ENCODE data around the gene SCG5. TPM values are rescaled to one million over a fixed set of nuclear protein-coding genes. Genes with fewer than 3 reads are reported as not detected.

SCG5 gene
- total and polyA plus RNA-seq, 2 donors (not counting 3 experiments of a cell fraction or from before 2014, with no cell fraction given): 3.3 to 3.9 TPM

DNA sequence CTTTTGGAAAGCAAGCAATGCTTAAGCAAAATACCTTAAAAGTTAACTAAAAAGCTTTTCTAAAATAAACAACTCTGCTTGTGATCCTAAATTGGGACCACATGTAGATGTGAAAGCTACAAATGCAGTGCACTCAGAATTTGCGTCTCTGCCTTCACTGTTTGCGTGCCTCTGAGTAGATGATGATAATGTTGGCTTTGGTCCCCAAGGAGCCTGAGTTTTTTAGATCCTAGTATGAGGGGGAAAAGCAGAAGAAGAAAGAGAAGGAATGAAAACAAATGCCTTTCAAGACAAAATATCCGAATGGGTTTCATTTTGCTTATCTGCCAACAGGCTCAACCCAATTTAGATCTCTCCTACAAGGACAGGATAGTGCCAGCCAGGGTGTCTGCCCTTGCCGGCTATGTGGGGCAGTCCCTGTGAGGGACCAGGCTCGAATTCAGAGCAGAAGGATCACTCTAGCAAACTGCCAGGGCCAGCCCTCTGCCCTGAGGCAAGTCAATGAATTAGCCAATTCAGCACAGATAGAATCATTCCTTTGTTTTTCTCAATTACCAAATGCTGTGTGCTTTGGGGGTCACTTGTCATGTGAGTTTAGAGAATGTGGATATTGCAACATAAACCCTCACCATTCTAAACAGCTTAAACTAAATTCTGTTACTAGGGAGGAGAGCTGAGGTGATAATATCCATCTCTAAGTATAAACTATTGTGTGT is 28.5 kb downstream of the SCG5 start:
- peaks cover 0 to 4% of the 10 kb centered on the region in 2 experiments for H3K36me3 ChIP-seq (ENCODE audit: control insufficient read depth in 2 of 2, extremely low read depth in 1 of 2, insufficient read depth in 2 of 2, low read length in 2 of 2)
- TF ChIP-seq GATA2 (IDR thresholded peaks at IDR 0.05; ENCODE audit: insufficient read depth, insufficient read length, low read depth, low read length) (no peak), JUN (IDR thresholded peaks at IDR 0.05; ENCODE audit: borderline replicate concordance, insufficient read depth, insufficient read length, low read depth) (no peak), POLR2AphosphoS5 (IDR thresholded peaks at IDR 0.05; ENCODE audit: insufficient read depth, low read depth, low read length) (no peak), EZH2 (IDR thresholded peaks at IDR 0.05; ENCODE audit: borderline replicate concordance, low read depth, low read length, severe bottlenecking) (no peak), POLR2A (IDR thresholded peaks at IDR 0.05; ENCODE audit: low read depth, low read length) (no peak), MYC (IDR thresholded peaks at IDR 0.05; ENCODE audit: low read depth, low read length) (no peak)
- no peaks in the 10 kb centered on the region for H3K79me2 ChIP-seq (ENCODE audit: control insufficient read depth, insufficient read depth, low read length)
- ChIA-PET CTCF (interaction anchor here (0.8 to 2.6 kb wide), 11 partner anchors 7 to 325 kb away, joined by 3 to 13 read pairs (median 4); no protein-coding TSS in a partner anchor), POLR2A (interaction anchor here (0.7 kb wide), 1 partner anchor 16 kb away, joined by 4 read pairs; no protein-coding TSS in a partner anchor)
- no peak overlapping the region for H3K9ac ChIP-seq (replicated peaks; ENCODE audit: extremely low read depth, insufficient read depth, low read length)
- no TSS peak for BruUV-seq (replicated peaks)
- no peaks in the 10 kb centered on the region for H3K9me1 ChIP-seq (replicated peaks; ENCODE audit: control insufficient read depth, extremely low read depth, insufficient read depth, low read length)
- H2AFZ ChIP-seq (ENCODE audit: low read depth, low read length): no peak overlapping the region
- FAIRE-seq (no peak), DNase-seq (ENCODE audit: low read depth, low spot score) (no peak)
- no peaks in the 10 kb centered on the region for H3K9me3 ChIP-seq (replicated peaks; ENCODE audit: control insufficient read depth, insufficient read depth, low read length)
- dilution Hi-C loops (cut with MboI; ENCODE audit: extremely low pct_ligation_motif_present, low sequenced_read_pairs) (no loop called here), intact Hi-C loops (cut with micrococcal nuclease) (loop anchor here (10.0 kb wide), 1 partner anchor 65 kb away; no protein-coding TSS in a partner anchor)
- H3K4me3 ChIP-seq (replicated peaks in 1 of 3; ENCODE audit: insufficient read depth in 1 of 3, low read depth in 1 of 3, low read length in 3 of 3): no peak overlapping the region
- no peak overlapping the region for H3K27ac ChIP-seq (ENCODE audit: insufficient read depth, low read depth, low read length)
- no peaks in the 10 kb centered on the region for H3K27me3 ChIP-seq (ENCODE audit: control insufficient read depth in 2 of 2, insufficient read depth in 2 of 2, low read length in 2 of 2)
- no peaks in the 10 kb centered on the region for H4K20me1 ChIP-seq (replicated peaks; ENCODE audit: control insufficient read depth, extremely low read depth, insufficient read depth, low read length)
- H3K4me2 ChIP-seq (ENCODE audit: insufficient read depth, low read length): no peak overlapping the region
- no peaks in the 10 kb centered on the region for H3K4me1 ChIP-seq (ENCODE audit: control insufficient read depth, extremely low read depth, insufficient read depth, low read length)

DNA sequence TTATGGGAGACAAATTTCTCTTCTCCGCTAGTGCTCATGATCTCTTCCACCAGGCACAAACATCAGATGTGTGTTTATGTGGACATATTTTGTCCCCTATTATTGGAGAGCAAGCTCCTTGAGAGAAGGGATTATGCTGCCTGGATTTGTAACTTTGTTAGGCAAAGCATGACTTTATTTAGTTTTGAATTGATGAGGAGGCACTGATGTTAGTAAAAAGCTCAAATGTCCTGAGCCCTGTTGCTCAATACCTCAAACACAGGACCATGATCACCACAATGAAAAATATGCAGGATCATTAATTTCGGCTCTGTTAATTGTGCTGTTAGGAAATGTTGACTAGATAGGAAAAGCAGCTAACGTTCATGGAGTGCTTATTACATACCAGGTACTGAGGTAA is 29.1 kb downstream of the SCG5 start:
- no peak overlapping the region for H3K27ac ChIP-seq (ENCODE audit: insufficient read depth, low read depth, low read length)
- no peaks in the 10 kb centered on the region for H3K4me1 ChIP-seq (ENCODE audit: control insufficient read depth, extremely low read depth, insufficient read depth, low read length)
- no peaks in the 10 kb centered on the region for H3K27me3 ChIP-seq (ENCODE audit: control insufficient read depth in 2 of 2, insufficient read depth in 2 of 2, low read length in 2 of 2)
- no peak for DNase-seq (ENCODE audit: low read depth, low spot score)
- dilution Hi-C loops (cut with MboI; ENCODE audit: extremely low pct_ligation_motif_present, low sequenced_read_pairs) (no loop called here), intact Hi-C loops (cut with micrococcal nuclease) (loop anchor here (10.0 kb wide), 1 partner anchor 64 kb away; no protein-coding TSS in a partner anchor)
- ChIA-PET POLR2A (no interaction called here), CTCF (interaction anchor here (0.8 to 2.6 kb wide), 6 partner anchors 8 to 323 kb away, joined by 3 to 11 read pairs (median 5); no protein-coding TSS in a partner anchor)
- H4K20me1 ChIP-seq (replicated peaks; ENCODE audit: control insufficient read depth, extremely low read depth, insufficient read depth, low read length): no peaks in the 10 kb centered on the region
- BruUV-seq (replicated peaks): no TSS peak
- H3K4me3 ChIP-seq (replicated peaks in 1 of 3; ENCODE audit: insufficient read depth in 1 of 3, low read depth in 1 of 3, low read length in 3 of 3): no peak overlapping the region
- H3K9ac ChIP-seq (replicated peaks; ENCODE audit: extremely low read depth, insufficient read depth, low read length): no peak overlapping the region
- H3K9me1 ChIP-seq (replicated peaks; ENCODE audit: control insufficient read depth, extremely low read depth, insufficient read depth, low read length): no peaks in the 10 kb centered on the region
- H3K36me3 ChIP-seq (ENCODE audit: control insufficient read depth in 2 of 2, extremely low read depth in 1 of 2, insufficient read depth in 2 of 2, low read length in 2 of 2): peaks cover 0 to 4% of the 10 kb centered on the region in 2 experiments
- no peak for FAIRE-seq
- TF ChIP-seq, protein P1, sequence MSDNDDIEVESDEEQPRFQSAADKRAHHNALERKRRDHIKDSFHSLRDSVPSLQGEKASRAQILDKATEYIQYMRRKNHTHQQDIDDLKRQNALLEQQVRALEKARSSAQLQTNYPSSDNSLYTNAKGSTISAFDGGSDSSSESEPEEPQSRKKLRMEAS (IDR thresholded peaks at IDR 0.05; ENCODE audit: insufficient read depth, insufficient read length): no peak
- TF ChIP-seq FOS (IDR thresholded peaks at IDR 0.05; ENCODE audit: borderline replicate concordance, insufficient read depth, low read length): no peak
- no peak for TF ChIP-seq POLR2AphosphoS5 (IDR thresholded peaks at IDR 0.05; ENCODE audit: insufficient read depth, low read depth, low read length)
- no peak for TF ChIP-seq MYC (IDR thresholded peaks at IDR 0.05; ENCODE audit: low read depth, low read length)
- no peak for TF ChIP-seq JUN (IDR thresholded peaks at IDR 0.05; ENCODE audit: borderline replicate concordance, insufficient read depth, insufficient read length, low read depth)
- no peak for TF ChIP-seq EZH2 (IDR thresholded peaks at IDR 0.05; ENCODE audit: borderline replicate concordance, low read depth, low read length, severe bottlenecking)
- TF ChIP-seq POLR2A (IDR thresholded peaks at IDR 0.05; ENCODE audit: low read depth, low read length): no peak
- TF ChIP-seq, protein P2, sequence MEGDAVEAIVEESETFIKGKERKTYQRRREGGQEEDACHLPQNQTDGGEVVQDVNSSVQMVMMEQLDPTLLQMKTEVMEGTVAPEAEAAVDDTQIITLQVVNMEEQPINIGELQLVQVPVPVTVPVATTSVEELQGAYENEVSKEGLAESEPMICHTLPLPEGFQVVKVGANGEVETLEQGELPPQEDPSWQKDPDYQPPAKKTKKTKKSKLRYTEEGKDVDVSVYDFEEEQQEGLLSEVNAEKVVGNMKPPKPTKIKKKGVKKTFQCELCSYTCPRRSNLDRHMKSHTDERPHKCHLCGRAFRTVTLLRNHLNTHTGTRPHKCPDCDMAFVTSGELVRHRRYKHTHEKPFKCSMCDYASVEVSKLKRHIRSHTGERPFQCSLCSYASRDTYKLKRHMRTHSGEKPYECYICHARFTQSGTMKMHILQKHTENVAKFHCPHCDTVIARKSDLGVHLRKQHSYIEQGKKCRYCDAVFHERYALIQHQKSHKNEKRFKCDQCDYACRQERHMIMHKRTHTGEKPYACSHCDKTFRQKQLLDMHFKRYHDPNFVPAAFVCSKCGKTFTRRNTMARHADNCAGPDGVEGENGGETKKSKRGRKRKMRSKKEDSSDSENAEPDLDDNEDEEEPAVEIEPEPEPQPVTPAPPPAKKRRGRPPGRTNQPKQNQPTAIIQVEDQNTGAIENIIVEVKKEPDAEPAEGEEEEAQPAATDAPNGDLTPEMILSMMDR (IDR thresholded peaks at IDR 0.05; ENCODE audit: extremely low read depth in 1 of 2, insufficient read depth in 1 of 2, low read depth in 1 of 2, low read length in 2 of 2): no peak
- no peak for TF ChIP-seq GATA2 (IDR thresholded peaks at IDR 0.05; ENCODE audit: insufficient read depth, insufficient read length, low read depth, low read length)
- no peaks in the 10 kb centered on the region for H3K79me2 ChIP-seq (ENCODE audit: control insufficient read depth, insufficient read depth, low read length)
- no peak overlapping the region for H3K4me2 ChIP-seq (ENCODE audit: insufficient read depth, low read length)
- no peaks in the 10 kb centered on the region for H3K9me3 ChIP-seq (replicated peaks; ENCODE audit: control insufficient read depth, insufficient read depth, low read length)
- no peak overlapping the region for H2AFZ ChIP-seq (ENCODE audit: low read depth, low read length)
